ENCODE measurements around the gene HOXA3. TPM values are rescaled to one million over a fixed set of nuclear protein-coding genes. Genes with fewer than 3 reads are reported as not detected.

The HOXA3 gene
- total and polyA plus RNA-seq, 9 of the 15 experiments (the other 6 are each of a cell fraction or from before 2014, with no cell fraction given), result 0.04 to 0.13 TPM; not detected in 7

DNA sequence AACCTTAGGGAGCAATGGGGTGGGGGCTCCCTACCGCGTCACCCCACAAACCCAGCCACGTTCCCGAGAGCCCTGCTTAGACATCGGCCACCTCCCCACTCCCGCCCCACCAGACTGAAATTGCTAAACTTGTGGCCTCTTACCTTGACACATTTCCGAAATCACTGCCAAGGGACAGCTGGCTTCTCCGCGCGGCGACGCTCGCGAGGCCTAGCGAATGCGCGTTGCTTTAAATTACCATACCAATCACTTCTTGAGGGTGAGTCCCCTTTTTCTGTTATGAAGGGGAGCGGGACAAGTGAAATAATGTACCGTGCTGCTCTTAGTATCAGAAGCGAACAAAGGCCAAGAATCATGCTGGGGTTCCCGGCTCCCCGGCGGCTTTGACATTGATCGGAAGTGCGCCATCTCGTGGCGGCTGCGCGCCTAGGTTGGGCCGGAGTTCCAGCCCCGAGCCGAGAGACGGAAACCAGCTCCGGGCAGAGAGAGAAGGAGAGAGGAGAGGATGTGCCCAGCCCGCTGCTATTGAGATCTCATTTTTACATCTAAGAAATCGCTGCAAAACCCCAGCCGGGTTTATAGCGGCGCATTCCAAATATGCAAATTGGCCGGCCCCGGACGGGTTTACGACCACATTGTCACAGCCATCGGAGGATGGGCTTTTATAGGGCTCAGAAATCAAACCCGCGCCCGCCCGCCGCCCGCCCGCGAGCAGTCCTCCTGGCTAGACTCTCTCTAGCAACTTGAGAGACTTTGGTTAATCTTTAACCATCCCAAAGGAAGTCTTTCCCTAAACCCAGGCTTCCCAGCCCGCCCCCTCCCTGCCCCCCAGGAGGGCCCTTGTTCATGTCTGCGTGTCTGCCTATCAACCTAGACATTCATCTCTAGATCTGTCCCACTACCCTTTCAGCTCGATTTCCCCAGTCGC is 27.4 kb upstream of the HOXA3 start:
- no peaks in the 10 kb centered on the region for H3K79me2 ChIP-seq (ENCODE audit: control insufficient read depth, insufficient read depth, low read length)
- in situ Hi-C loops (cut with MboI) (no loop called here), intact Hi-C loops (cut with micrococcal nuclease) (no loop called here)
- no peak overlapping the region for H3K27ac ChIP-seq (ENCODE audit: extremely low read depth, low read depth, low read length)
- ATAC-seq (peak; percentile 94), DNase-seq (ENCODE audit: extremely low read depth in 1 of 4, low spot score in 3 of 4) (peak; percentile 71 to 85 (median 81)), FAIRE-seq (no peak)
- CTCF ChIA-PET (ENCODE audit: low intra/inter-chr PET ratio), result interaction anchor here (0.6 kb wide), 1 partner anchor 411 kb away, joined by 3 read pairs; no protein-coding TSS in a partner anchor
- no peaks in the 10 kb centered on the region; the same call in 1 of the 2 replicates for H3K9me3 ChIP-seq (replicated peaks; ENCODE audit: control insufficient read depth, insufficient read depth, low read depth, low read length)
- H3K4me3 ChIP-seq, result no peak overlapping the region
- peaks cover 0 to 19% of the 10 kb centered on the region in 2 experiments; a peak in 2 of 5 replicates for H3K4me1 ChIP-seq (replicated peaks in 1 of 2; ENCODE audit: control insufficient read depth in 2 of 2, insufficient read depth in 2 of 2, low read length in 2 of 2)
- BruUV-seq (replicated peaks), result no TSS peak
- H3K27me3 ChIP-seq (ENCODE audit: control insufficient read depth in 2 of 2, insufficient read depth in 2 of 2, low read length in 2 of 2), result peaks cover 43 to 78% of the 10 kb centered on the region in 2 experiments
- H3K36me3 ChIP-seq (ENCODE audit: control insufficient read depth, insufficient read depth, low read length), result no peaks in the 10 kb centered on the region
- POLR2A ChIA-PET, result no interaction called here
- no peaks in the 10 kb centered on the region for H3K9me1 ChIP-seq (ENCODE audit: control insufficient read depth, insufficient read depth, low read length)
- H4K20me1 ChIP-seq (replicated peaks; ENCODE audit: control insufficient read depth, insufficient read depth, low read length), result no peaks in the 10 kb centered on the region
- WGBS (ENCODE audit: insufficient coverage, low coverage, missing lambda C conversion rate), result 39% methylated on average over 38 of the region's 56 CpGs
- H3K9ac ChIP-seq (ENCODE audit: insufficient read depth in 1 of 2, low read depth in 2 of 2, low read length in 2 of 2), result no peak overlapping the region
- no peak overlapping the region for H2AFZ ChIP-seq (ENCODE audit: low read depth, low read length)
- no peak overlapping the region for H3K4me2 ChIP-seq (ENCODE audit: insufficient read depth, low read length)
- TF ChIP-seq SMC3 (conservative IDR thresholded peaks at IDR 0.05; ENCODE audit: insufficient read depth, low read depth, low read length), result 0 out of 2 replicates have a peak, but pooled peaks have one; percentile 31
- TF ChIP-seq, protein P1, sequence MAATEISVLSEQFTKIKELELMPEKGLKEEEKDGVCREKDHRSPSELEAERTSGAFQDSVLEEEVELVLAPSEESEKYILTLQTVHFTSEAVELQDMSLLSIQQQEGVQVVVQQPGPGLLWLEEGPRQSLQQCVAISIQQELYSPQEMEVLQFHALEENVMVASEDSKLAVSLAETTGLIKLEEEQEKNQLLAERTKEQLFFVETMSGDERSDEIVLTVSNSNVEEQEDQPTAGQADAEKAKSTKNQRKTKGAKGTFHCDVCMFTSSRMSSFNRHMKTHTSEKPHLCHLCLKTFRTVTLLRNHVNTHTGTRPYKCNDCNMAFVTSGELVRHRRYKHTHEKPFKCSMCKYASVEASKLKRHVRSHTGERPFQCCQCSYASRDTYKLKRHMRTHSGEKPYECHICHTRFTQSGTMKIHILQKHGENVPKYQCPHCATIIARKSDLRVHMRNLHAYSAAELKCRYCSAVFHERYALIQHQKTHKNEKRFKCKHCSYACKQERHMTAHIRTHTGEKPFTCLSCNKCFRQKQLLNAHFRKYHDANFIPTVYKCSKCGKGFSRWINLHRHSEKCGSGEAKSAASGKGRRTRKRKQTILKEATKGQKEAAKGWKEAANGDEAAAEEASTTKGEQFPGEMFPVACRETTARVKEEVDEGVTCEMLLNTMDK (IDR thresholded peaks at IDR 0.05; ENCODE audit: borderline replicate concordance, insufficient read depth, low read depth, low read length, poor library complexity, severe bottlenecking), result peak; percentile 77
- peak; percentile 16 to 35; a peak in 2 of 4 replicates for TF ChIP-seq RAD21 (CRISPR knock-in tag; conservative IDR thresholded peaks at IDR 0.05 in 1 of 2, IDR thresholded peaks at IDR 0.05 in 1 of 2)
- TF ChIP-seq, protein P2, sequence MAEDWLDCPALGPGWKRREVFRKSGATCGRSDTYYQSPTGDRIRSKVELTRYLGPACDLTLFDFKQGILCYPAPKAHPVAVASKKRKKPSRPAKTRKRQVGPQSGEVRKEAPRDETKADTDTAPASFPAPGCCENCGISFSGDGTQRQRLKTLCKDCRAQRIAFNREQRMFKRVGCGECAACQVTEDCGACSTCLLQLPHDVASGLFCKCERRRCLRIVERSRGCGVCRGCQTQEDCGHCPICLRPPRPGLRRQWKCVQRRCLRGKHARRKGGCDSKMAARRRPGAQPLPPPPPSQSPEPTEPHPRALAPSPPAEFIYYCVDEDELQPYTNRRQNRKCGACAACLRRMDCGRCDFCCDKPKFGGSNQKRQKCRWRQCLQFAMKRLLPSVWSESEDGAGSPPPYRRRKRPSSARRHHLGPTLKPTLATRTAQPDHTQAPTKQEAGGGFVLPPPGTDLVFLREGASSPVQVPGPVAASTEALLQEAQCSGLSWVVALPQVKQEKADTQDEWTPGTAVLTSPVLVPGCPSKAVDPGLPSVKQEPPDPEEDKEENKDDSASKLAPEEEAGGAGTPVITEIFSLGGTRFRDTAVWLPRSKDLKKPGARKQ (CRISPR knock-in tag; IDR thresholded peaks at IDR 0.05), result peak; percentile 75; the same call in 1 of the 2 replicates
- TF ChIP-seq, protein P3, sequence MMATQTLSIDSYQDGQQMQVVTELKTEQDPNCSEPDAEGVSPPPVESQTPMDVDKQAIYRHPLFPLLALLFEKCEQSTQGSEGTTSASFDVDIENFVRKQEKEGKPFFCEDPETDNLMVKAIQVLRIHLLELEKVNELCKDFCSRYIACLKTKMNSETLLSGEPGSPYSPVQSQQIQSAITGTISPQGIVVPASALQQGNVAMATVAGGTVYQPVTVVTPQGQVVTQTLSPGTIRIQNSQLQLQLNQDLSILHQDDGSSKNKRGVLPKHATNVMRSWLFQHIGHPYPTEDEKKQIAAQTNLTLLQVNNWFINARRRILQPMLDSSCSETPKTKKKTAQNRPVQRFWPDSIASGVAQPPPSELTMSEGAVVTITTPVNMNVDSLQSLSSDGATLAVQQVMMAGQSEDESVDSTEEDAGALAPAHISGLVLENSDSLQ (IDR thresholded peaks at IDR 0.05), result peak; percentile 49

Data from K562 (cell line).